NK-92 treated with Interleukin-12 subunit alpha and Interleukin-12 subunit beta, amount 100 ng/mL, for 24 hours (cell line): Measurements from ENCODE around the gene PDE8B.

Source experiments
- DNase-seq: peaks from one replicate; lab custom pipeline; 2025; lab: John Stamatoyannopoulos, UW

The PDE8B gene

GRCh38 chr5:77398458-77398857 is 188.0 kb downstream of the PDE8B start:
- DNase-seq, result no peak

- no peak for DNase-seq
Measured at GRCh38 chr5:77398896-77399295, 188.4 kb downstream of the PDE8B start.

- no peak for DNase-seq
Measured at GRCh38 chr5:77400645-77401044, 190.2 kb downstream of the PDE8B start.

GRCh38 chr5:77402796-77403195 is 192.3 kb downstream of the PDE8B start:
- DNase-seq, result no peak

GRCh38 chr5:77407152-77407551 is 196.7 kb downstream of the PDE8B start:
- DNase-seq, result no peak

- DNase-seq, result no peak
Measured at GRCh38 chr5:77409870-77410621, 199.6 kb downstream of the PDE8B start.

GRCh38 chr5:77413049-77413448 is 202.6 kb downstream of the PDE8B start:
- no peak for DNase-seq

- DNase-seq, result no peak
Measured at GRCh38 chr5:77418162-77418561, 207.7 kb downstream of the PDE8B start.

- DNase-seq, result no peak
Measured at GRCh38 chr5:77418601-77419581, 208.4 kb downstream of the PDE8B start.

- no peak for DNase-seq
Measured at GRCh38 chr5:77419644-77420582, 209.4 kb downstream of the PDE8B start.

- DNase-seq, result no peak
Measured at GRCh38 chr5:77420940-77421339, 210.5 kb downstream of the PDE8B start.

- DNase-seq, result no peak
Measured at GRCh38 chr5:77423022-77423750, 212.7 kb downstream of the PDE8B start.

- no peak for DNase-seq
Measured at GRCh38 chr5:77424921-77425320, 214.4 kb downstream of the PDE8B start.

- no peak for DNase-seq
Measured at GRCh38 chr5:77425420-77425819, 214.9 kb downstream of the PDE8B start.

GRCh38 chr5:77425998-77426659 is 215.6 kb downstream of the PDE8B start:
- DNase-seq, result no peak

- DNase-seq, result no peak
Measured at GRCh38 chr5:77426670-77427069, 216.2 kb downstream of the PDE8B start.

- DNase-seq, result no peak
Measured at GRCh38 chr5:77427998-77428397, 217.5 kb downstream of the PDE8B start.

- no peak for DNase-seq
Measured at GRCh38 chr5:77428526-77428925, 218.0 kb downstream of the PDE8B start.

GRCh38 chr5:77430726-77431125 is 220.2 kb downstream of the PDE8B start:
- no peak for DNase-seq

- no peak for DNase-seq
Measured at GRCh38 chr5:77431286-77431685, 220.8 kb downstream of the PDE8B start.

- DNase-seq, result no peak
Measured at GRCh38 chr5:77431719-77432118, 221.2 kb downstream of the PDE8B start.
